ENCODE data around the gene SPZ1.

SPZ1 gene

GRCh38 chr5:80308526-80308925 is 11.3 kb upstream of the SPZ1 start:
- H3K79me2 ChIP-seq (ENCODE audit: low read length): no peaks in the 10 kb centered on the region
- H3K4me2 ChIP-seq (ENCODE audit: low read depth, low read length): no peak overlapping the region
- no peak overlapping the region for H3K4me3 ChIP-seq (ENCODE audit: low read length)
- H3K36me3 ChIP-seq (replicated peaks; ENCODE audit: insufficient read depth, low read length): no peaks in the 10 kb centered on the region
- no peak overlapping the region for H2AFZ ChIP-seq (ENCODE audit: low read length)
- no peaks in the 10 kb centered on the region for H3K9me3 ChIP-seq (replicated peaks; ENCODE audit: insufficient read depth, low read length)
- TF ChIP-seq EZH2phosphoT487 (IDR thresholded peaks at IDR 0.05; ENCODE audit: low read length) (no peak), EZH2 (optimal IDR thresholded peaks at IDR 0.05; ENCODE audit: low read depth, low read length) (no peak)
- TF ChIP-seq, protein P1, sequence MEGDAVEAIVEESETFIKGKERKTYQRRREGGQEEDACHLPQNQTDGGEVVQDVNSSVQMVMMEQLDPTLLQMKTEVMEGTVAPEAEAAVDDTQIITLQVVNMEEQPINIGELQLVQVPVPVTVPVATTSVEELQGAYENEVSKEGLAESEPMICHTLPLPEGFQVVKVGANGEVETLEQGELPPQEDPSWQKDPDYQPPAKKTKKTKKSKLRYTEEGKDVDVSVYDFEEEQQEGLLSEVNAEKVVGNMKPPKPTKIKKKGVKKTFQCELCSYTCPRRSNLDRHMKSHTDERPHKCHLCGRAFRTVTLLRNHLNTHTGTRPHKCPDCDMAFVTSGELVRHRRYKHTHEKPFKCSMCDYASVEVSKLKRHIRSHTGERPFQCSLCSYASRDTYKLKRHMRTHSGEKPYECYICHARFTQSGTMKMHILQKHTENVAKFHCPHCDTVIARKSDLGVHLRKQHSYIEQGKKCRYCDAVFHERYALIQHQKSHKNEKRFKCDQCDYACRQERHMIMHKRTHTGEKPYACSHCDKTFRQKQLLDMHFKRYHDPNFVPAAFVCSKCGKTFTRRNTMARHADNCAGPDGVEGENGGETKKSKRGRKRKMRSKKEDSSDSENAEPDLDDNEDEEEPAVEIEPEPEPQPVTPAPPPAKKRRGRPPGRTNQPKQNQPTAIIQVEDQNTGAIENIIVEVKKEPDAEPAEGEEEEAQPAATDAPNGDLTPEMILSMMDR (IDR thresholded peaks at IDR 0.05; ENCODE audit: low read length): no peak
- H3F3A ChIP-seq (ENCODE audit: insufficient read depth, low read length): no peaks in the 10 kb centered on the region
- H3K27ac ChIP-seq (ENCODE audit: low read length): no peak overlapping the region
- H3K4me1 ChIP-seq (ENCODE audit: low read length): no peaks in the 10 kb centered on the region
- no peaks in the 10 kb centered on the region for H3K27me3 ChIP-seq (replicated peaks; ENCODE audit: insufficient read depth, low read length)
- H4K20me1 ChIP-seq (ENCODE audit: insufficient read depth, low read length): no peaks in the 10 kb centered on the region
- no peak overlapping the region for H3K9ac ChIP-seq (ENCODE audit: low read length)
- no peaks in the 10 kb centered on the region for H3K9me2 ChIP-seq (replicated peaks; ENCODE audit: insufficient read depth, low read length)
- DNase-seq: no peak

GRCh38 chr5:80309871-80310665 is 9.7 kb upstream of the SPZ1 start:
- Histone ChIP-seq H3K9me2 (replicated peaks; ENCODE audit: insufficient read depth, low read length) (no peaks in the 10 kb centered on the region), H2AFZ (ENCODE audit: low read length) (no peak overlapping the region), H3K9me3 (replicated peaks; ENCODE audit: insufficient read depth, low read length) (no peaks in the 10 kb centered on the region), H3K27me3 (replicated peaks; ENCODE audit: insufficient read depth, low read length) (no peaks in the 10 kb centered on the region), H3K27ac (ENCODE audit: low read length) (no peak overlapping the region), H3K79me2 (ENCODE audit: low read length) (no peaks in the 10 kb centered on the region), H3K4me3 (ENCODE audit: low read length) (no peak overlapping the region), H3K4me2 (ENCODE audit: low read depth, low read length) (no peak overlapping the region), H3F3A (ENCODE audit: insufficient read depth, low read length) (no peaks in the 10 kb centered on the region), H3K4me1 (ENCODE audit: low read length) (no peaks in the 10 kb centered on the region), H3K36me3 (replicated peaks; ENCODE audit: insufficient read depth, low read length) (no peaks in the 10 kb centered on the region), H3K9ac (ENCODE audit: low read length) (no peak overlapping the region), H4K20me1 (ENCODE audit: insufficient read depth, low read length) (no peaks in the 10 kb centered on the region)
- no peak for DNase-seq
- TF ChIP-seq, protein P1 (IDR thresholded peaks at IDR 0.05; ENCODE audit: low read length): no peak
- no peak for TF ChIP-seq EZH2phosphoT487 (IDR thresholded peaks at IDR 0.05; ENCODE audit: low read length)

DNA sequence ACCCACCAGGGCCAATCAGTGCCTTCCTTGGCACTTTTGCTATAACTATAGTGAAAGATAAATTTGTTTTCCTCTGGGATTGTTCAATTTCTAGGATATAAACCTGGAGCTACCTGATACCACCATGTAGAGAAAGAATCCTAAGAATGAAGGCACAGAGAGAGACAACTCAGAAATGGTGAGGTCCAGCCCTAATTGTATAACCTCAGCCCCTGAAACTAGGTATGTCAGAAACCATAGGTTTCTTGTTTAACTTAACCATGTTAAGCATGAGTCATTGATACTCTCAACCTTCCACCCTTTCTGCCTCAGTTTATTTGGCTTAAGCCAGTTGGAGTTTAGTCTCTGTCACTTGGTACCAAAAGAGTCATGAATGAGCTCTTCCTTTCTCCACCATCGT is 4.6 kb upstream of the SPZ1 start:
- TF ChIP-seq EZH2 (optimal IDR thresholded peaks at IDR 0.05; ENCODE audit: low read depth, low read length) (no peak), EZH2phosphoT487 (IDR thresholded peaks at IDR 0.05; ENCODE audit: low read length) (no peak)
- TF ChIP-seq, protein P1 (IDR thresholded peaks at IDR 0.05; ENCODE audit: low read length): no peak
- H3K27me3 ChIP-seq (replicated peaks; ENCODE audit: insufficient read depth, low read length): no peaks in the 10 kb centered on the region
- H3F3A ChIP-seq (ENCODE audit: insufficient read depth, low read length): no peaks in the 10 kb centered on the region
- H3K9ac ChIP-seq (ENCODE audit: low read length): no peak overlapping the region
- no peaks in the 10 kb centered on the region for H3K4me1 ChIP-seq (ENCODE audit: low read length)
- no peak overlapping the region for H3K4me2 ChIP-seq (ENCODE audit: low read depth, low read length)
- no peak for DNase-seq
- no peaks in the 10 kb centered on the region for H4K20me1 ChIP-seq (ENCODE audit: insufficient read depth, low read length)
- no peaks in the 10 kb centered on the region for H3K9me3 ChIP-seq (replicated peaks; ENCODE audit: insufficient read depth, low read length)
- no peaks in the 10 kb centered on the region for H3K9me2 ChIP-seq (replicated peaks; ENCODE audit: insufficient read depth, low read length)
- H3K36me3 ChIP-seq (replicated peaks; ENCODE audit: insufficient read depth, low read length): no peaks in the 10 kb centered on the region
- no peak overlapping the region for H3K4me3 ChIP-seq (ENCODE audit: low read length)
- H3K27ac ChIP-seq (ENCODE audit: low read length): no peak overlapping the region
- H3K79me2 ChIP-seq (ENCODE audit: low read length): no peaks in the 10 kb centered on the region
- no peak overlapping the region for H2AFZ ChIP-seq (ENCODE audit: low read length)

Data from MM.1S (cell line).